K562 (cell line): ENCODE data around the gene FAM114A2. TPM values are rescaled to one million over a fixed set of nuclear protein-coding genes. Genes with fewer than 3 reads are reported as not detected.

Experiments used
- AFF4 ChIP-seq: sonication (generic); formaldehyde crosslinking; IDR thresholded peaks from 2 replicates; pipeline ENCODE4 v1.8.0; 2023; ENCODE audit warnings: mild to moderate bottlenecking, missing genetic modification reagents
- ARID2 ChIP-seq: fragments of 450-650 bp; IDR thresholded peaks from 2 replicates; pipeline ENCODE4 v1.6.1; 2017; ENCODE audit warnings: antibody characterized with exemption, mild to moderate bottlenecking
- ASH1L ChIP-seq: fragments of 450-650 bp; IDR thresholded peaks from 2 replicates; pipeline ENCODE4 v1.6.1; 2018; ENCODE audit warnings: borderline replicate concordance, mild to moderate bottlenecking, low read depth; ENCODE audit not compliant: partially characterized antibody
- DEAF1 ChIP-seq: fragments of 450-650 bp; formaldehyde crosslinking; IDR thresholded peaks from 2 replicates; pipeline ENCODE4 v1.4.0; 2020; ENCODE audit warnings: mild to moderate bottlenecking, moderate library complexity
- EHMT2 ChIP-seq: fragments of 450-650 bp; IDR thresholded peaks from 2 replicates; pipeline ENCODE4 v1.6.1; 2018; ENCODE audit warnings: antibody characterized with exemption
- ELF1 ChIP-seq: fragments of 200-800 bp; sonication (Bioruptor generic); IDR thresholded peaks from 2 replicates; pipeline ENCODE4 v1.6.1; 2016; ENCODE audit warnings: missing genetic modification characterization, missing compliant biosample characterization
- EP300 ChIP-seq: IDR thresholded peaks from 2 replicates; pipeline ENCODE4 v1.6.1; 2012; ENCODE audit warnings: low read length, improper control_type of control experiment
- HIVEP1 ChIP-seq: fragments of 250-450 bp; sonication (Bioruptor Pico); IDR thresholded peaks from 2 replicates; pipeline ENCODE4 v1.4.0; 2020; ENCODE audit warnings: mild to moderate bottlenecking
- MIER1 ChIP-seq: fragments of 450-650 bp; IDR thresholded peaks from 2 replicates; pipeline ENCODE4 v1.6.1; 2016; ENCODE audit warnings: antibody characterized with exemption, mild to moderate bottlenecking, low read depth
- PKNOX1 ChIP-seq: fragments of 450-650 bp; IDR thresholded peaks from 2 replicates; pipeline ENCODE4 v1.6.1; 2016
- SIN3A ChIP-seq, 2 experiments: fragments of 150-350 bp in 1 of 2; IDR thresholded peaks; 2 replicates each; pipeline ENCODE4 v1.6.1; 2011 to 2016; ENCODE audit warnings: borderline replicate concordance in 2 of 2, low read depth in 2 of 2, low read length in 2 of 2, mild to moderate bottlenecking in 2 of 2, moderate library complexity in 2 of 2; ENCODE audit not compliant: control insufficient read depth in 1 of 2
- THAP12 ChIP-seq: fragments of 250-450 bp; sonication (Bioruptor Pico); IDR thresholded peaks from 2 replicates; pipeline ENCODE4 v1.9.0; 2021; ENCODE audit warnings: mild to moderate bottlenecking, inconsistent platforms
- USF1 ChIP-seq: sonication (generic); formaldehyde crosslinking; IDR thresholded peaks from 2 replicates; pipeline ENCODE4 v1.9.0; 2022; ENCODE audit warnings: mild to moderate bottlenecking, missing genetic modification reagents
- YY1 ChIP-seq, 3 experiments: IDR thresholded peaks; 2 replicates each; pipeline ENCODE4 v1.6.1; 2011; ENCODE audit warnings: low read length in 2 of 3, mild to moderate bottlenecking in 2 of 3, moderate library complexity in 2 of 3, borderline replicate concordance in 1 of 3, control low read depth in 1 of 3, low read depth in 1 of 3; ENCODE audit not compliant: insufficient read depth in 3 of 3, insufficient replicate concordance in 2 of 3, control insufficient read depth in 1 of 3, insufficient read length in 1 of 3; ENCODE audit errors: extremely low read depth in 1 of 3
- ZNF347 ChIP-seq: fragments of 450-650 bp; formaldehyde crosslinking; IDR thresholded peaks from 2 replicates; pipeline ENCODE4 v1.4.0; 2020; ENCODE audit warnings: low read depth, mild to moderate bottlenecking, moderate library complexity
- ZNF780A ChIP-seq: fragments of 250-450 bp; sonication (Bioruptor Pico); IDR thresholded peaks from 2 replicates; pipeline ENCODE4 v1.5.0; 2021; ENCODE audit warnings: mild to moderate bottlenecking
- polyA plus RNA-seq, 8 experiments: library from polyadenylated mRNA; depleted of rRNA in 4 of 8; stranded (reverse) in 5 of 8; unstranded in 3 of 8; fragments of >200 nt; fragmentation: Nextera tagmentation in 2 of 8; fragmentation: Illumina TruSeq in 1 of 8; extraction: Ambion mirVana in 2 of 8; extraction: Trizol in 1 of 8; gene quantifications; 2 replicates each; pipeline versions ENCODE4 v1.2.1 to v1.2.3, GENCODE V29; 2011 to 2014; ENCODE audit warnings: inconsistent platforms in 1 of 8, missing spikeins in 1 of 8
- total RNA-seq, 7 experiments: library from RNA; depleted of rRNA in 6 of 7; stranded (reverse); fragments of >200 nt in 6 of 7; fragmentation: Illumina TruSeq in 2 of 7; extraction: Trizol in 2 of 7; gene quantifications; 2 replicates each; pipeline versions ENCODE4 v1.2.1 to v1.2.3, GENCODE V29; 2011 to 2021; ENCODE audit warnings: low replicate concordance in 1 of 7

The FAM114A2 gene
- total and polyA plus RNA-seq, 9 of the 15 experiments (the other 6 are each of a cell fraction or from before 2014, with no cell fraction given): 14.4 to 28.1 (median 21.2) TPM

- TF ChIP-seq SIN3A (IDR thresholded peaks at IDR 0.05; ENCODE audit: borderline replicate concordance in 2 of 2, control insufficient read depth in 1 of 2, low read depth in 2 of 2, low read length in 2 of 2) (peak in 1 of 2 experiments; percentile 54; a peak in 2 of 4 replicates), PKNOX1 (peak; percentile 41), THAP12 (CRISPR knock-in tag) (peak; percentile 61; the same call in 1 of the 2 replicates), DEAF1 (no peak), EP300 (peak; percentile 10; the same call in 1 of the 2 replicates), ZNF347 (CRISPR knock-in tag) (no peak), EHMT2 (peak; percentile 69; the same call in 1 of the 2 replicates), HIVEP1 (CRISPR knock-in tag) (no peak), ZNF780A (CRISPR knock-in tag) (no peak), YY1 (IDR thresholded peaks at IDR 0.05; ENCODE audit: borderline replicate concordance in 1 of 3, control insufficient read depth in 1 of 3, extremely low read depth in 1 of 3, insufficient read depth in 3 of 3, insufficient read length in 1 of 3, insufficient replicate concordance in 2 of 3, low read depth in 1 of 3, low read length in 2 of 3) (peak in 2 of 3 experiments; percentile 9 to 78), AFF4 (0 out of 2 replicates have a peak, but pooled peaks have one; percentile 35), ARID2 (no peak), MIER1 (peak; percentile 10; the same call in 1 of the 2 replicates), ASH1L (no peak), ELF1 (tag) (peak; percentile 85), USF1 (CRISPR knock-in tag) (no peak)
These were observed at the start of gene FAM114A2, which contains the start of gene MFAP3 (continued) for GRCh38 chr5:154038707-154039457.
